AG08396 (cell line): ENCODE measurements around the gene QRFP.

Experiments
- DNase-seq: peaks from one replicate; pipeline ENCODE4 v3.0.0; 2012; ENCODE audit warnings: low spot score, mixed read lengths

The QRFP gene

GRCh38 chr9:130904070-130905044 is 7.7 kb upstream of the QRFP start:
- DNase-seq, result no peak

GRCh38 chr9:130903194-130904069 is 6.8 kb upstream of the QRFP start:
- DNase-seq, result no peak

GRCh38 chr9:130902204-130903185 is 5.9 kb upstream of the QRFP start:
- no peak for DNase-seq

GRCh38 chr9:130901498-130902203 is 5.0 kb upstream of the QRFP start:
- DNase-seq, result peak; percentile 56

- DNase-seq, result no peak
Measured at GRCh38 chr9:130900701-130901497, 4.3 kb upstream of the QRFP start.

GRCh38 chr9:130899051-130899748 is 2.6 kb upstream of the QRFP start:
- DNase-seq, result no peak

GRCh38 chr9:130898552-130898852 is 1.9 kb upstream of the QRFP start:
- no peak for DNase-seq

GRCh38 chr9:130897848-130898551 is 1.4 kb upstream of the QRFP start:
- DNase-seq, result no peak

- no peak for DNase-seq
Measured at GRCh38 chr9:130897105-130897751, 616 bp upstream of the QRFP start.

GRCh38 chr9:130895481-130896232 is 955 bp downstream of the QRFP start:
- no peak for DNase-seq

GRCh38 chr9:130895038-130895437 is 1.6 kb downstream of the QRFP start:
- no peak for DNase-seq

- no peak for DNase-seq
Measured at GRCh38 chr9:130894546-130894945, 2.1 kb downstream of the QRFP start.

- no peak for DNase-seq
Measured at GRCh38 chr9:130893341-130894101, 3.1 kb downstream of the QRFP start.

- no peak for DNase-seq
Measured at GRCh38 chr9:130892477-130893304, 3.9 kb downstream of the QRFP start.

GRCh38 chr9:130891688-130892476 is 4.7 kb downstream of the QRFP start:
- DNase-seq, result no peak
